OCI-LY1 (cell line): ENCODE results near the gene SOCS7.

ENCODE experiments used
- CTCF ChIP-seq: fragments of 200-600 bp; sonication (generic), shearing (Covaris generic); IDR thresholded peaks from 2 replicates; pipeline ENCODE4 v1.5.1; 2017; ENCODE audit warnings: mild to moderate bottlenecking, antibody characterized with exemption, low read length, moderate library complexity, mixed read lengths
- EZH2 ChIP-seq: fragments of 200-600 bp; sonication (generic), shearing (Covaris generic); IDR thresholded peaks from 2 replicates; pipeline ENCODE4 v1.8.0; 2017; ENCODE audit warnings: borderline replicate concordance, mixed run types, mild to moderate bottlenecking, antibody characterized with exemption, low read length, moderate library complexity, mixed read lengths

- no peak for TF ChIP-seq CTCF
- TF ChIP-seq EZH2: no peak
Measured at GRCh38 chr17:38332735-38333134, 18.9 kb upstream of the SOCS7 start.
